Activated T-helper 1 cell treated with anti-CD3 and anti-CD28 coated beads, Interleukin-12 subunit alpha, Interleukin-12 subunit beta, Interleukin-2, Interleukin-4 antibody, amounts not matched to agents 30 ng/mL and 10 ng/mL and 1 ng/mL, durations not matched to agents 14 hours and 24 hours and 36 hours (primary cell): ENCODE results near the gene LIMK2. TPM values are rescaled to one million over a fixed set of nuclear protein-coding genes. Genes with fewer than 3 reads are reported as not detected.
A peak's percentile ranks its signal among the peaks of the same experiment; 100 is the strongest.

Experiments
- DNase-seq: peaks from one replicate; pipeline ENCODE4 v3.0.0; 2021; ENCODE audit warnings: low spot score
- H3K27ac Mint-ChIP-seq: one replicate; pipeline ENCODE4 v1.8.0; 2021; ENCODE audit warnings: mild to moderate bottlenecking, mixed read lengths
- H3K27me3 Mint-ChIP-seq: one replicate; pipeline ENCODE4 v1.8.0; 2022; ENCODE audit warnings: mild to moderate bottlenecking, moderate library complexity, mixed read lengths; ENCODE audit not compliant: insufficient read depth
- H3K36me3 Mint-ChIP-seq: one replicate; pipeline ENCODE4 v1.8.0; 2021; ENCODE audit warnings: low read depth, mixed read lengths
- H3K4me1 Mint-ChIP-seq: one replicate; pipeline ENCODE4 v1.8.0; 2021; ENCODE audit warnings: low read depth, mixed read lengths
- H3K4me3 Mint-ChIP-seq: one replicate; pipeline ENCODE4 v1.8.0; 2021; ENCODE audit warnings: mild to moderate bottlenecking, moderate library complexity, mixed read lengths
- H3K9me3 Mint-ChIP-seq: one replicate; pipeline ENCODE4 v1.8.0; 2021; ENCODE audit warnings: mixed read lengths
- intact Hi-C: fragments of 100-400 bp; cut with micrococcal nuclease; formaldehyde crosslinking; loops from one replicate; pipeline ENCODE4 v1.15.1; 2024
- total RNA-seq: library from RNA; stranded (reverse); gene quantifications from 2 replicates; pipeline ENCODE4 v1.2.3, GENCODE V29; 2022

The LIMK2 gene
- total RNA-seq, 1 donor from 2014 or later: 39.8 TPM

DNA sequence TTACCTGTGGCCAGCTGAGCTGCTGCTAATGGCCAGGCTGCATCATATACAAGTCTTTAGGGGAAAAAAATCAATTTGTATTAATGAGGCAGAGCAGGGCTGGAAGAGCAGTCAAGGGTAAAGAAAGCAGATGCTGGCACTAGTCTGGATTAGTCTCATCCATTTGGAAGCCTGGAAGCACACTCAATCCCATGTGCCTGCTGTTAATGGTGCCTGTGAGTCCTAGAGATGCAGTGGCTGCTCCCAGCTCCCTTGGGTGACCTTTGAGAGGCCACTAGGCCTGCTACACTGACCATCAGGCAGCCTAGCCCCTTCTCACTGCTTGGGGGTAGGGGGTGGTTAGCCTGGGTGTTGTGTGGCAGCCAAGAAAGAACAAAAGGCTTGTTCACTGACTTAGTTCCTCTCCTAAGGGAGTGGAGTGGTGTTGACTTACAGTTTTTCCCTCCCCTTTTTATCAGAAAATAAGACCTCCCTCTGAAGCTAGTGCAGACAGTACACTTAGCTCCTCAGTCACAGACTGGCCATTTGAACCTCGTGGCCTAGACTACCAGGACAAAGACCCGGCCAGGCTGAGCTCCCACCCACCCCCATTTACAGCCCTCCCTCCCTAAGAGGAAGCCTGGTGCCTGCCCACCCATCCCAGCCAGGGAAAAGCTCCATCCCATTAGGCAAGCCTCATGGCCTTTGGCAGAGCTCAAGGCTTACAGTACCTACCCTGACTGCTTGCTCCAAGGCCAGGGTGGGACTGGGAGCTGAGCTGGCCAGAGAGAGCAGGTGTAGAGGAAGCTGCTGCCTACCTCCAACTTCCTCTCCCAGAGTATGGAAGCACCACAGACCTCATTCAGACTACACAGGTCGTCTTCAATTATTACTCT is 72.4 kb downstream of the LIMK2 start:
- Mint-ChIP-seq H3K4me3 (no peak overlapping the region), H3K27me3 (no peaks in the 10 kb centered on the region), H3K4me1 (peaks cover 79% of the 10 kb centered on the region), H3K36me3 (peaks cover 43% of the 10 kb centered on the region), H3K27ac (peak overlapping the region; percentile 85), H3K9me3 (no peaks in the 10 kb centered on the region)
- intact Hi-C loops: no loop called here
- no peak for DNase-seq

DNA sequence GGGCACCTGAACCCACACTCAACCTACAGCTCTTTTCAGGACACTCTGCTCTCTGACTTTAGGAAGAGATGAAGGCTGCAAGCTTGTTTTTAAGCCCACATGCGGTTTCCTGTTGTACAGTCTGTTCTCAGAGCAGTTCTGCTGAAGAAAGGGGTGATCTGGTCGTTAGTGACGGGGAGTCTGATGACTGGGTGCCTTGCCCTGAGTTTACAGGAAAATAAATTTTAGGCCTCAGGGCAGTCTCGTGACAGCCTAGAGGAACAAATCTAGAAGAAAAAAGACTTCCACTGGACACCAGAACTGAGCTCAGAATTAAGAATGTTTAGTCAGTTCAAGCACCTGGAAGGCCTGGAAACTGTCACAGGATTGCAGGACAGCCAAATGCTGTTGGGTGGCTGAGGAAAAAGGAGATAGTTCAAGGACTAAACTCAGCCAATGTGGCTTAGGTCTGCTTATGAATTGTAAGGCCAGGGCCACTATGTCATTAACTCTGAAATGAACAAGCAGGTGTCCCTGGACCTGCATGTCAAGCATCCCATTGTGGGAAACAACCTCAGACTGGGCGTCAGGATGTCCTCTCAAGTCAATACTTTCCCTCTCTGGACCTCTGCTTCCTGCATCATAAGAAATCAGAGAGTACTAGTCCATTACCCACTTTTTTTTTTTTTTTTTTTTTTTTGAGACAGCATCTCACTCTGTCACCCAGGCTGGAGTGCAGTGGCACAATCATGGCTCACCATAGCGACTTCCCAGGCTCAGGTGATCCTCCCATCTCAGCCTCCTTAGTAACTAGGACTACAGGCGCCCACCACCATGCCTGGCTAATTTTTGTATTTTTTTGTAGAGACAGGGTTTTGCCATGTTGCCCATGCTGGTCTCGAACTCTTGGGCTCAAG is 74.5 kb downstream of the LIMK2 start:
- no peaks in the 10 kb centered on the region for H3K27me3 Mint-ChIP-seq
- peaks cover 40% of the 10 kb centered on the region for H3K36me3 Mint-ChIP-seq
- H3K9me3 Mint-ChIP-seq: no peaks in the 10 kb centered on the region
- intact Hi-C loops: loop anchor here (1.0 kb wide), 2 partner anchors 38 to 74 kb away; partner anchors contain the start of gene LIMK2
- DNase-seq: peak; percentile 66
- H3K4me3 Mint-ChIP-seq: peak overlapping the region; percentile 43
- H3K4me1 Mint-ChIP-seq: peaks cover 70% of the 10 kb centered on the region
- peak overlapping the region; percentile 85 for H3K27ac Mint-ChIP-seq

DNA sequence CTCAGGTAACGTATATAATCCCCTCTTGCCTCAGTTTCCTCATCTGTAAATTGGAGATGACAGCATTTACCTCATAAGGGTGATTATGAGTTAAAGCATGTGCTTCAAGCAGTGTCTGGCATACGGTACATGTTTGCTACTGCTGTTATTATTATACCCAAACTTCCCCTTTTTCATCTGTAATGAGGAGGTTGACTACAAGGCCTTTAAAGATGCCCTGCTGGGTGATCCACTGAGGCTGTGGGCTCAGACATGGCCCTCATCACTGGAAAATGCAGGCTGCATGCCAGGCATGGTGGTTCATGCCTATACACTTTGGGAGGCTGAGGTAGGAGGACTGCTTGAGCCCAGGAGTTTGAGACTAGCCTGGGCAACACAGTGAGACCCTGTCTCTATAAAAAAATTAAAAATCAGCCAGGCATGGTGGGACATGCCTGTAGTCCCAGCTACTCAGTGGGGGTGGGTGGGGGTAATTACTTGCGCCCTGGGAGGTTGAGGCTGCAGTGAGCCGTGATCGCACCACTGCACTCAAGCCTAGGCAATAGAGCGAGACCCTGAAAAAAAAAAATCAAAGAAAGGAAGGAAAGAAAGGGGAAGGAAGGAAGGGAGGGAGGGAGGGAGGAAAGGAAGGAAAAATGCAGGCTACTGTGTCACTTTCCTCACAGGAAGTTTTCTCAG is 75.9 kb downstream of the LIMK2 start:
- Mint-ChIP-seq H3K4me3 (peak overlapping the region; percentile 78), H3K4me1 (peaks cover 75% of the 10 kb centered on the region), H3K27ac (peak overlapping the region; percentile 85), H3K36me3 (peaks cover 35% of the 10 kb centered on the region), H3K9me3 (no peaks in the 10 kb centered on the region), H3K27me3 (no peaks in the 10 kb centered on the region)
- intact Hi-C loops: no loop called here
- DNase-seq: no peak

DNA sequence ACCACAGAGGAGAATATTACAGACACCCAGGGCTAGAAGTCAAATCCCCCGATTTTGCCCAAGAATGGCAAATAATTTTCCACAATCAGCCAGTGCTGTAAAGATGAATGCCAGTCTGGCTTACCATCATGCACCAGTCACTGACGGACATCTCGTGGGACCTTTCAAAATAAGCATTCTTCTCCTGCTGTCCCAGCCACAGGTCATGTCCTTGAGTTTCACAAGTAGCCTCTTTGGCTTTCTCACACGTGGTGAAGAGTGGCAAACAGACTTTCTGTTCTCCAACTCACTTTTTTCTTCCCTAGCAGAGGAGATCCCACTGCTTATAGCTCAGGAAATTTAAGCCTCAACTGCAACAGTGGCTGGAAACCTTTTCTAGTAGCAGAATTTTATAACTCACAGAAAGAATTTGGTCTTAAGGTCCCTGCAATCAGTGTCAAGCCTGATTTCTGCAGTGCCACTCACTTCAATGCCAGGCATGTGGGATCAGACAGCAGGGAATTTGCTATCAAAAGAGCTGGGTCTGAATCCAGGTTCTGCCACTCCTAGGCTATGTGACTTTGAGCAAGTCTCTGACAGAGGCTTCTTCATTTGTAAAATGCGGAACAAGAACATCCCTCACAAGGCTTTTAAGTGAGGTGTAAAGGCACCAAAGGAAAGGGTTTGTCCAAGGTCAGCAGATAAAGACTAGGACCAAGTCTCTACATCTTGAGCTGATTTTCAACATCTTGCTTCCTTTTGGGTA is 76.6 kb downstream of the LIMK2 start:
- no peaks in the 10 kb centered on the region for H3K9me3 Mint-ChIP-seq
- intact Hi-C loops: no loop called here
- peaks cover 75% of the 10 kb centered on the region for H3K4me1 Mint-ChIP-seq
- peak overlapping the region; percentile 96 for H3K4me3 Mint-ChIP-seq
- H3K27me3 Mint-ChIP-seq: no peaks in the 10 kb centered on the region
- H3K27ac Mint-ChIP-seq: peak overlapping the region; percentile 83
- peaks cover 28% of the 10 kb centered on the region for H3K36me3 Mint-ChIP-seq
- no peak for DNase-seq

- peak overlapping the region; percentile 96 for H3K4me3 Mint-ChIP-seq
- H3K36me3 Mint-ChIP-seq: peaks cover 28% of the 10 kb centered on the region
- peaks cover 80% of the 10 kb centered on the region for H3K4me1 Mint-ChIP-seq
- no peaks in the 10 kb centered on the region for H3K27me3 Mint-ChIP-seq
- DNase-seq: no peak
- intact Hi-C loops: no loop called here
- no peaks in the 10 kb centered on the region for H3K9me3 Mint-ChIP-seq
- peak overlapping the region; percentile 99 for H3K27ac Mint-ChIP-seq
Observed at GRCh38 chr22:31289344-31289743, 77.2 kb downstream of the LIMK2 start.

GRCh38 chr22:31290494-31291471 is 78.7 kb downstream of the LIMK2 start:
- Mint-ChIP-seq H3K27ac (peak overlapping the region; percentile 99), H3K36me3 (peaks cover 24% of the 10 kb centered on the region), H3K27me3 (no peaks in the 10 kb centered on the region), H3K9me3 (no peaks in the 10 kb centered on the region), H3K4me3 (peak overlapping the region; percentile 96), H3K4me1 (peaks cover 77% of the 10 kb centered on the region)
- intact Hi-C loops: loop anchor here (1.0 to 5.0 kb wide), 7 partner anchors 39 to 698 kb away; partner anchors contain the start of gene PES1
- DNase-seq: peak; percentile 93

DNA sequence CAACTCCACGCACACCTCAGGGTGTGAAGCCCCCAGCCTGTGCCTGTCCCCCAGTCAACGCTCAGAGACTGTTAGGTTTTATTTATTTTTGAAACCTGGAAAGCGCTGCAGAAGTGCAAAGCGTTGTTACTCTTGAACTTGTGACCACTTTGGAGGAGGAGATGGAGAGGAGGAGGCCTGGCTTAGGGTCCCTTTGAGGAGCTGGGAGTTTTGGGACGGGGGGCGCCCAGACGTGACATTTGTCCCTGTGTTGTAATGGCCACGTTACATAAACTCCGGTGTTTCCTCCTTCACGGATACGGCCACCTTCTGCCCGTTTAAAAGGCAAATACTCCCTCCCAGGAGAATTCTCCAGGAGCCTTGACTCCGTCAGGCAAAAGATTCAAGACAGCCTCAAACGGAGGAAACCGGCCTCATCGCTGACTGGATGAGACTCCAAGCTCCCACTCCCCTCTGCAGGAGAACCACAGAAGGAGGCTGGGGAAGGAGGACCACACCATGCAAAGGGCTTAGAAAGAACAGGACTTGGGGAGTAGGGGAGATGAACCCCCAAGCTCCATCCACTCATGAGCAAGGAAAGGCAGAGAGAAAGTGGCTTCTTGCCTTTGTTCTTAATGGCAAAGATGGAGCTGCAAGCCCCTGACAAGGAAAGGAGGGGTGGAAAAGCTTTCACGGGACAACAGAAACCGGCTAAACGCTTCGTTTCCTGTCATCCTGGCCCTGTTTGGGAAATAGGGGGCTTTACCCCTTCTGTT is 79.6 kb downstream of the LIMK2 start:
- Mint-ChIP-seq H3K4me3 (peak overlapping the region; percentile 89), H3K36me3 (peaks cover 21% of the 10 kb centered on the region), H3K4me1 (peaks cover 77% of the 10 kb centered on the region), H3K27me3 (no peaks in the 10 kb centered on the region), H3K27ac (peak overlapping the region; percentile 86), H3K9me3 (no peaks in the 10 kb centered on the region)
- intact Hi-C loops: loop anchor here (1.0 to 5.0 kb wide), 11 partner anchors 22 to 699 kb away; partner anchors contain the start of genes DRG1, LIMK2, PES1 and RNF185
- DNase-seq: no peak

GRCh38 chr22:31292236-31292989 is 80.3 kb downstream of the LIMK2 start, which contains the start of gene PIK3IP1:
Gene PIK3IP1 (minus strand): TSS chr22:31292488. CDS start chr22:31292344, 144 bp downstream.
- intact Hi-C loops: loop anchor here (1.0 to 5.0 kb wide), 11 partner anchors 21 to 700 kb away; partner anchors contain the start of genes DRG1, LIMK2, PES1 and RNF185
- H3K36me3 Mint-ChIP-seq: peaks cover 21% of the 10 kb centered on the region
- H3K27ac Mint-ChIP-seq: peak within 1 kb of the TSS; percentile 91
- no peaks in the 10 kb centered on the region for H3K27me3 Mint-ChIP-seq
- H3K9me3 Mint-ChIP-seq: no peaks in the 10 kb centered on the region
- peak within 1 kb of the TSS; percentile 89 for H3K4me3 Mint-ChIP-seq
- DNase-seq: peak; percentile 79
- peaks cover 74% of the 10 kb centered on the region for H3K4me1 Mint-ChIP-seq

- Mint-ChIP-seq H3K27me3 (no peaks in the 10 kb centered on the region), H3K4me1 (peaks cover 45% of the 10 kb centered on the region), H3K4me3 (no peak overlapping the region), H3K27ac (no peak overlapping the region), H3K36me3 (peaks cover 4% of the 10 kb centered on the region), H3K9me3 (no peaks in the 10 kb centered on the region)
- no peak for DNase-seq
- intact Hi-C loops: no loop called here
Observed at GRCh38 chr22:31295360-31295759, 83.3 kb downstream of the LIMK2 start.
